HCT116 (cell line): Measurements from ENCODE around the gene GPR176. TPM values are rescaled to one million over a fixed set of nuclear protein-coding genes. Genes with fewer than 3 reads are reported as not detected.

Experiments
- ATAC-seq: fragments of 200-7000 bp; cut with Tn5 transposase; 2 replicates; pipeline ENCODE4 v1.9.1; 2020; ENCODE audit warnings: mild to moderate bottlenecking, moderate library complexity
- BruUV-seq: library from RNA; stranded (reverse); fragments of 400-500 nt; replicated peaks from 2 replicates; lab custom pipeline; 2021; lab: Mats Ljungman, UMichigan
- CTCF ChIA-PET: fragments of 300-600 bp; sonication (Branson Sonifier 250); formaldehyde crosslinking; loops from one replicate; lab custom pipeline; 2021; ENCODE audit warnings: antibody characterized with exemption; lab: Charles Lee
- POLR2A ChIA-PET: fragments of 300-600, 350-600 bp; sonication (Branson Sonifier 250); formaldehyde crosslinking; loops from one replicate; lab custom pipeline; 2021; ENCODE audit warnings: antibody characterized with exemption; lab: Charles Lee
- RAD21 ChIA-PET, 2 experiments: fragments of 300-600 bp; sonication (Branson Sonifier 250); formaldehyde crosslinking; loops; one replicate each; lab custom pipeline; 2023; ENCODE audit warnings: low total read pairs in 2 of 2; ENCODE audit not compliant: uncharacterized antibody in 2 of 2, unreplicated experiment in 2 of 2, low non-redundant PET in 1 of 2; lab: Charles Lee
- DNase-seq: peaks from one replicate; pipeline ENCODE4 v3.0.0-alpha.2; 2010; ENCODE audit warnings: low read depth, low spot score
- H2AFZ ChIP-seq: fragments of 200-600 bp; shearing (Covaris generic), sonication (generic); 2 replicates; pipeline ENCODE4 v1.6.1; 2017; ENCODE audit warnings: low read depth, mixed run types, mixed read lengths, antibody characterized with exemption, low read length; ENCODE audit not compliant: poor library complexity, severe bottlenecking
- H3K27ac ChIP-seq: 2 replicates; pipeline ENCODE4 v1.5.1; 2012; ENCODE audit warnings: low read depth, low read length
- H3K27me3 ChIP-seq: fragments of 200-600 bp; sonication (generic); 2 replicates; pipeline ENCODE4 v1.6.1; 2016; ENCODE audit warnings: mixed run types, low read length, mixed read lengths; ENCODE audit not compliant: insufficient read depth
- H3K36me3 ChIP-seq, 2 experiments: fragments of 200-500 bp in 1 of 2; fragments of 200-600 bp in 1 of 2; sonication (Bioruptor generic) in 1 of 2; sonication (generic) in 1 of 2; 2 replicates each; pipeline versions ENCODE4 v1.5.1 to v1.6.1; 2014 to 2016; ENCODE audit warnings: low read length in 2 of 2, inconsistent platforms in 1 of 2, mixed read lengths in 1 of 2, mixed run types in 1 of 2; ENCODE audit not compliant: insufficient read depth in 2 of 2, control insufficient read depth in 1 of 2
- H3K4me1 ChIP-seq, 2 experiments: fragments of 200-600 bp in 1 of 2; sonication (generic) in 1 of 2; 2 replicates each; pipeline versions ENCODE4 v1.5.1 to v1.6.1; 2012 to 2017; ENCODE audit warnings: low read length in 2 of 2, inconsistent platforms in 1 of 2, mild to moderate bottlenecking in 1 of 2, mixed read lengths in 1 of 2, mixed run types in 1 of 2, moderate library complexity in 1 of 2; ENCODE audit not compliant: insufficient read depth in 2 of 2, control insufficient read depth in 1 of 2
- H3K4me2 ChIP-seq: fragments of 200-600 bp; sonication (generic); 2 replicates; pipeline ENCODE4 v1.6.1; 2017; ENCODE audit warnings: mixed run types, low read length, mixed read lengths
- H3K4me3 ChIP-seq, 2 experiments: fragments of 200-600 bp in 1 of 2; sonication (generic) in 1 of 2; replicated peaks in 1 of 2; 2 replicates each; pipeline ENCODE4 v1.5.1; 2011 to 2016; ENCODE audit warnings: low read length in 2 of 2, control low read depth in 1 of 2, low read depth in 1 of 2, mild to moderate bottlenecking in 1 of 2, mixed read lengths in 1 of 2, mixed run types in 1 of 2
- H3K79me2 ChIP-seq: fragments of 200-600 bp; sonication (generic); 2 replicates; pipeline ENCODE4 v1.6.1; 2017; ENCODE audit warnings: mild to moderate bottlenecking, mixed run types, low read length, moderate library complexity, mixed read lengths; ENCODE audit not compliant: insufficient read depth
- H3K9ac ChIP-seq: fragments of 200-600 bp; sonication (generic); 2 replicates; pipeline ENCODE4 v1.6.1; 2016; ENCODE audit warnings: low read length, mixed read lengths
- H3K9me2 ChIP-seq: fragments of 200-600 bp; sonication (generic), shearing (Covaris generic); 2 replicates; pipeline ENCODE4 v1.6.1; 2017; ENCODE audit warnings: mixed run types, mild to moderate bottlenecking, moderate library complexity; ENCODE audit not compliant: insufficient read depth
- H3K9me3 ChIP-seq, 2 experiments: fragments of 200-500 bp in 1 of 2; fragments of 200-600 bp in 1 of 2; sonication (Bioruptor generic) in 1 of 2; sonication (generic) in 1 of 2; 2 replicates each; pipeline ENCODE4 v1.6.1; 2014 to 2017; ENCODE audit warnings: low read length in 2 of 2, mixed read lengths in 2 of 2, inconsistent platforms in 1 of 2, low read depth in 1 of 2, mild to moderate bottlenecking in 1 of 2, mixed run types in 1 of 2, moderate library complexity in 1 of 2; ENCODE audit not compliant: control insufficient read depth in 1 of 2, insufficient read depth in 1 of 2
- H4K20me1 ChIP-seq: fragments of 200-600 bp; sonication (generic), shearing (Covaris generic); 2 replicates; pipeline ENCODE4 v1.6.1; 2017; ENCODE audit warnings: mixed run types, mild to moderate bottlenecking, moderate library complexity; ENCODE audit not compliant: insufficient read depth
- CBX3 ChIP-seq: IDR thresholded peaks from 2 replicates; pipeline ENCODE4 v1.6.1; 2012; ENCODE audit warnings: low read depth
- CEBPB ChIP-seq: IDR thresholded peaks from 2 replicates; pipeline ENCODE4 v1.6.1; 2012; ENCODE audit warnings: low read depth
- ELF1 ChIP-seq: IDR thresholded peaks from 2 replicates; pipeline ENCODE4 v1.6.1; 2012; ENCODE audit warnings: low read depth, borderline replicate concordance
- EZH2 ChIP-seq: fragments of 200-600 bp; sonication (generic); IDR thresholded peaks from 2 replicates; pipeline ENCODE4 v1.6.1; 2017; ENCODE audit warnings: antibody characterized with exemption, mixed run types
- EZH2phosphoT487 ChIP-seq: fragments of 200-600 bp; IDR thresholded peaks from 2 replicates; pipeline ENCODE4 v1.6.1; 2018; ENCODE audit warnings: antibody characterized with exemption, borderline replicate concordance
- FOSL1 ChIP-seq: IDR thresholded peaks from 2 replicates; pipeline ENCODE4 v1.6.1; 2012; ENCODE audit warnings: low read depth
- JUND ChIP-seq: IDR thresholded peaks from 2 replicates; pipeline ENCODE4 v1.6.1; 2012
- SIN3A ChIP-seq: IDR thresholded peaks from 2 replicates; pipeline ENCODE4 v1.6.1; 2012; ENCODE audit warnings: low read depth
- ZFX ChIP-seq: fragments of 450-650 bp; IDR thresholded peaks from 2 replicates; pipeline ENCODE4 v1.6.1; 2017
- ZNF274 ChIP-seq: fragments of 200-500 bp; sonication (Bioruptor generic); IDR thresholded peaks from 2 replicates; pipeline ENCODE4 v1.6.1; 2014; ENCODE audit warnings: mild to moderate bottlenecking, low read depth, low read length, inconsistent platforms
- intact Hi-C: fragments of 100-400 bp; cut with micrococcal nuclease; formaldehyde crosslinking; loops from 2 replicates; pipeline ENCODE4 v1.10.0; 2022
- total RNA-seq: library from RNA; stranded (reverse); gene quantifications from one replicate; pipeline ENCODE4 v1.2.1, GENCODE V29; 2021; ENCODE audit not compliant: unreplicated experiment
- TF ChIP-seq, protein P1 (sequence below): IDR thresholded peaks from 2 replicates; pipeline ENCODE4 v1.6.1; 2012
- TF ChIP-seq, protein P2 (sequence below): IDR thresholded peaks from 2 replicates; pipeline ENCODE4 v1.6.1; 2011; ENCODE audit warnings: mild to moderate bottlenecking, low read length, moderate library complexity; ENCODE audit not compliant: insufficient replicate concordance; ENCODE audit errors: extremely low read depth

GPR176 gene
- total RNA-seq, 1 experiment from 2014 or later: 1.7 TPM

DNA sequence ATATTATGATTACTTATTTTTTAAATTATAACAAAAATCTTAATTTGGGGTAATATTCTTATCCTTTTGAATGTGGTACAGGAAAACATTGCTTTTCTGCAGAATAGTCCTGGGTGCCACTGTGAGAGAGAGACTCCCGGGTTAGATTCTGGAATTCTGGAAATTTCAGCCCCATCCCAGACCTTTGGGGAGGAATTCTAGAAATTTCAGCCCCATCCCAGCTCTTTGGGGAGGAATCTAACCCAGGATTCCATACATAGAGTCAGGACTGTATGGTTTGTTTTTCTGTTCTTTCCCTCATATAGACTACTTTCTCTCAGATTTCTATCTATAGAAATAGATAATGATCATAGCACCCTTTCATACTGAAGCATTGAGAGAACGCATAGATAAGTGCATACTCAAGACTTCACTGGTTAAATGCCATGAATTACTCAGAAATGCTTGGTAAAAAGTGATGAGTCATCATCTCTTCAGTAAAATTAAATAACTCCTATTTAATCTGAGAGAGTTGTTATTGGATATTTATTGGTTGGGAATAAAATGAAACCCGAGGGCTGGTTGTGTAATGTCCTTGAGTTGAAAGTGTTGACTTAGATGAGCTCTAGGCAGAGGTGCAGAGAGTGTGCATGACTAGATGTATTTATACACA is 22.2 kb upstream of the GPR176 start:
- Histone ChIP-seq H3K4me2 (no peak overlapping the region), H3K9ac (no peak overlapping the region), H2AFZ (no peak overlapping the region), H3K27ac (no peak overlapping the region), H3K4me1 (no peaks in the 10 kb centered on the region), H3K27me3 (no peaks in the 10 kb centered on the region), H3K9me3 (no peaks in the 10 kb centered on the region), H3K36me3 (peaks cover 28 to 55% of the 10 kb centered on the region in 2 experiments), H4K20me1 (no peaks in the 10 kb centered on the region), H3K9me2 (no peaks in the 10 kb centered on the region), H3K4me3 (no peak overlapping the region), H3K79me2 (peaks cover 21% of the 10 kb centered on the region)
- CTCF ChIA-PET: no interaction called here
- POLR2A ChIA-PET: no interaction called here
- TF ChIP-seq, protein P1, sequence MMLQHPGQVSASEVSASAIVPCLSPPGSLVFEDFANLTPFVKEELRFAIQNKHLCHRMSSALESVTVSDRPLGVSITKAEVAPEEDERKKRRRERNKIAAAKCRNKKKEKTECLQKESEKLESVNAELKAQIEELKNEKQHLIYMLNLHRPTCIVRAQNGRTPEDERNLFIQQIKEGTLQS: no peak
- TF ChIP-seq ELF1 (no peak), EZH2 (no peak), JUND (no peak), CBX3 (no peak), ZFX (no peak), FOSL1 (no peak), CEBPB (no peak), SIN3A (no peak), ZNF274 (no peak), EZH2phosphoT487 (no peak)
- TF ChIP-seq, protein P2, sequence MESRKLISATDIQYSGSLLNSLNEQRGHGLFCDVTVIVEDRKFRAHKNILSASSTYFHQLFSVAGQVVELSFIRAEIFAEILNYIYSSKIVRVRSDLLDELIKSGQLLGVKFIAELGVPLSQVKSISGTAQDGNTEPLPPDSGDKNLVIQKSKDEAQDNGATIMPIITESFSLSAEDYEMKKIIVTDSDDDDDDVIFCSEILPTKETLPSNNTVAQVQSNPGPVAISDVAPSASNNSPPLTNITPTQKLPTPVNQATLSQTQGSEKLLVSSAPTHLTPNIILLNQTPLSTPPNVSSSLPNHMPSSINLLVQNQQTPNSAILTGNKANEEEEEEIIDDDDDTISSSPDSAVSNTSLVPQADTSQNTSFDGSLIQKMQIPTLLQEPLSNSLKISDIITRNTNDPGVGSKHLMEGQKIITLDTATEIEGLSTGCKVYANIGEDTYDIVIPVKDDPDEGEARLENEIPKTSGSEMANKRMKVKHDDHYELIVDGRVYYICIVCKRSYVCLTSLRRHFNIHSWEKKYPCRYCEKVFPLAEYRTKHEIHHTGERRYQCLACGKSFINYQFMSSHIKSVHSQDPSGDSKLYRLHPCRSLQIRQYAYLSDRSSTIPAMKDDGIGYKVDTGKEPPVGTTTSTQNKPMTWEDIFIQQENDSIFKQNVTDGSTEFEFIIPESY: no peak
- RAD21 ChIA-PET: no interaction called here
- no peak for ATAC-seq
- no peak for DNase-seq
- BruUV-seq: no TSS peak
- intact Hi-C loops: no loop called here
